GM12891 (cell line): Measurements from ENCODE around the gene BABAM2.

Experiments used
- DNase-seq: peaks from one replicate; pipeline ENCODE4 v3.0.0; 2011; ENCODE audit warnings: low spot score; ENCODE audit not compliant: insufficient read length
- FAIRE-seq: peaks from 2 replicates; lab custom pipeline; 2011; peaks lifted over from hg19 to GRCh38; lab: Jason Lieb, UNC
- PAX5 ChIP-seq: IDR thresholded peaks from 2 replicates; pipeline ENCODE4 v1.6.1; 2011; ENCODE audit warnings: low read length, moderate library complexity, mild to moderate bottlenecking; ENCODE audit not compliant: insufficient read depth, severe bottlenecking
- POLR2A ChIP-seq: IDR thresholded peaks from 2 replicates; pipeline ENCODE4 v1.6.1; 2011; ENCODE audit warnings: low read depth, low read length, control low read depth
- POLR2AphosphoS5 ChIP-seq: IDR thresholded peaks from 2 replicates; pipeline ENCODE4 v1.6.1; 2011; ENCODE audit warnings: low read depth, low read length, control low read depth
- POU2F2 ChIP-seq: IDR thresholded peaks from 2 replicates; pipeline ENCODE4 v1.6.1; 2011; ENCODE audit warnings: low read depth, mild to moderate bottlenecking, control low read depth, low read length, moderate library complexity
- SPI1 ChIP-seq: IDR thresholded peaks from 2 replicates; pipeline ENCODE4 v1.6.1; 2011; ENCODE audit warnings: low read depth, low read length, control low read depth
- TAF1 ChIP-seq: IDR thresholded peaks from 2 replicates; pipeline ENCODE4 v1.6.1; 2011; ENCODE audit warnings: low read depth, low read length, control low read depth

Gene BABAM2

DNA sequence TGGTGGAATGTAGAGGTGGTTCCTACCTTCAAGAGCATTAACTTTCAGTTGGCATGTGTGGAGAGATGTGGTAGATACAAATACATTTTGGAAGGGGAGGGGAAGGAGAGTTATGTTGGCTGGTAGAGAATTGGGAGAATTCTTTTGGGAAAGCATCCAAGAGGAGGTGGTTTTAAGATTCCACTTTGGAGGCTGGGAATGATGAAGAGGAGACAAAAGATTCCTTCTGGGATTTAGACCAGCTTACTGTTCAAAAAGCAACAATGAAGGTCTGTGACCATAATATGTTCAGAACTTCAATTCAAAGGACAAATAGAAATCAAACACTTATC, 381.4 kb downstream of the BABAM2 start:
- FAIRE-seq = no peak
- TF ChIP-seq PAX5 = no peak
- TF ChIP-seq POU2F2 = no peak
- no peak for TF ChIP-seq POLR2A
- no peak for TF ChIP-seq POLR2AphosphoS5
- TF ChIP-seq TAF1 = no peak
- TF ChIP-seq SPI1 = no peak
- DNase-seq = no peak

- FAIRE-seq = no peak
- TF ChIP-seq POLR2A (no peak), TAF1 (no peak), PAX5 (no peak), SPI1 (no peak)
- no peak for DNase-seq
These were observed 383.2 kb downstream of the BABAM2 start for GRCh38 chr2:28273751-28274150.

GRCh38 chr2:28274911-28275685, 384.6 kb downstream of the BABAM2 start:
- DNase-seq (no peak), FAIRE-seq (no peak)
- TF ChIP-seq POLR2A = no peak
- TF ChIP-seq PAX5 = no peak
- no peak for TF ChIP-seq SPI1
- TF ChIP-seq POU2F2 = no peak
- no peak for TF ChIP-seq TAF1

DNA sequence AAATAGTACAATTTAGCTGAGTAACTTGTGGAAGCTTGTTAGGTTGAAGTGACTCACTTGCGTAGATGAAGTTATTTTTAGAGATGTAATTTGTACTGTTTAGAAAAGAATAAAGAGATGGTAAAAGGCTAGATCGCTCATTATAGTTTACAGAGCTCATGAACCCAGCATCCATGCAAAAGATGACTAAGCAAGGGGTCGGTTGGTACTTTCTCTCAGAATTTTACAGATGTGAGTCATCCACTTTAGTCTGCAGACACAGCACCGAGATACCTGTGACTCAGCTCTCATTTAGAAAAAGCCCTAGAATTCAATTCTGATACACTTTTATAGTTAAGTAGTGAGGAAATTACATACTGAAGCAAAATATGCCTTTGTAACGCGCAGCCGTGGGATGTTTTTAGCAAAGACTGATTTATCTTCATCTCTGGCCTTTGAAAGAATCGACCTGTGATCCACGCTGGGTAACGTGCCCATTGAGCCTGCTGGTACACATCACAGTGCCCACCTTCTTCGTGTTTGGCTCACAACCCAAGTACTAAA, 385.6 kb downstream of the BABAM2 start:
- DNase-seq = no peak
- FAIRE-seq = no peak
- TF ChIP-seq SPI1 (no peak), POLR2AphosphoS5 (no peak), PAX5 (no peak), TAF1 (no peak), POU2F2 (no peak), POLR2A (no peak)

DNA sequence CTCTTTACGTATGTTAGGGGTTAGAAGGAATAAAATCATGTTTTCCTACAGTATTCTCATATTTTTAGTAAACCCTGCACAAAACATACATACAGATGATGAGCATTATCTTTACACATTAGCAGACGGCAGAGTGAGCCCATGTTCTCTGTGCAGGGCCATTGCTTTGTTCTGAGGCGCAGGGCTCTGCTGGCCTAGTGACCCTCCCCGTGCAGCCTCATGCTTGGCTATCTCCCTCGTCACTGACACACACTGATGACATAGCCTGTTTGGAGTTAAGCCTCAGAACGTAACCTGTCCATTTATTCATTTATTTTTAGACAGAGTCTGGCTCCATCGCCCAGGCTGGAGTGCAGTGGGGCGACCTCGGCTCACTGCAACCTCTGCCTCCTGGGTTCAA, 386.3 kb downstream of the BABAM2 start:
- DNase-seq = no peak
- no peak for FAIRE-seq
- TF ChIP-seq SPI1 = no peak
- TF ChIP-seq POLR2A = no peak
- TF ChIP-seq PAX5 = no peak
- no peak for TF ChIP-seq POLR2AphosphoS5
- no peak for TF ChIP-seq POU2F2
- no peak for TF ChIP-seq TAF1

- TF ChIP-seq TAF1 = no peak
These were observed 386.9 kb downstream of the BABAM2 start for GRCh38 chr2:28277466-28277865.

GRCh38 chr2:28279371-28279770, 388.8 kb downstream of the BABAM2 start:
- TF ChIP-seq SPI1 (no peak), POLR2AphosphoS5 (no peak), PAX5 (no peak), TAF1 (no peak), POU2F2 (no peak), POLR2A (no peak)
- FAIRE-seq = no peak
- DNase-seq = no peak

More at GRCh38 chr2:28277466-28277865, 386.9 kb downstream of the BABAM2 start:
- DNase-seq (no peak), FAIRE-seq (no peak)

GRCh38 chr2:28280619-28281018, 390.1 kb downstream of the BABAM2 start:
- FAIRE-seq = no peak
- no peak for DNase-seq
- TF ChIP-seq TAF1 (no peak), POLR2AphosphoS5 (no peak), SPI1 (no peak), POU2F2 (no peak), POLR2A (no peak), PAX5 (no peak)

DNA sequence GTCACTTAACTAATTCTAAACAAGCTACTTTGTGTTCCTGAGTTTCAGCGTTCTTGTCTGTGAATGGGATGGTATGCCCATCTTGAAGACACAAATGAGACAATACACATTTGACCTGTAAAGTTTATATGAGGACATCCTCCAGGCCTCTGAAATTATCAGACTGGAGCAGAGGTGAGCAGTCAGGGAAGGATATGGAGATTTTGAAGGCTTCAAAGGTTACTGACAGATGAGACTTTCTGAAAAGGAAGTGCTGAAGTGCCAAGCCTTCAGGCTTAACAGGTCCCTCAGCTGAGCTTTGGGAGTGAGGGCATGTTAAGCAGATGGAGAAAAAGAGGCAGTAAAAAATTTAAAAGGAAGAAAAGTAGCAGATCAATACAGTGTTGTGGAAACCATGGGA, 391.2 kb downstream of the BABAM2 start:
- FAIRE-seq (no peak), DNase-seq (no peak)
- no peak for TF ChIP-seq PAX5
- no peak for TF ChIP-seq TAF1
- no peak for TF ChIP-seq POU2F2
- TF ChIP-seq POLR2AphosphoS5 = no peak
- no peak for TF ChIP-seq POLR2A
- no peak for TF ChIP-seq SPI1

DNA sequence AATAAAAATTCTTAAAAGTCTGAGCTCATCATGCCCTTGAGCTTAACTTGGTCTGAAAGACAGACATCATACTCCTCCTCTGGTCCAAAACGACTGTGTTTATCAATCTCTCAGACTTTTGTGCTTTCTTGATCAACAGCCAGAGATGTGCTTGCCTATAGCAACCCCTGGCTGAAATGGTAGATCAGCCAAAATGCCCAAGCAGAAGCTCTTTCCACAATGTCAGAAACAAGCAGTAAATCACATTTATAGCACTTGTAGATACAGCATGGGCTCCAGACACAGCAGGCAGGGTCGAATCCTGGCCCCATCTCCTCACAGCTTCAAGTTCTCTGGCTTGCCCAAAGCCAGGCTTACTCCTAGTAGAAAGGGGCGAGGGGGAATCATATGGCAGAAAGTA, 391.7 kb downstream of the BABAM2 start:
- no peak for DNase-seq
- no peak for FAIRE-seq
- no peak for TF ChIP-seq POU2F2
- TF ChIP-seq POLR2AphosphoS5 = no peak
- TF ChIP-seq TAF1 = no peak
- TF ChIP-seq POLR2A = no peak
- no peak for TF ChIP-seq PAX5
- no peak for TF ChIP-seq SPI1
